Measurements from ENCODE around the gene PLEKHH1.

Gene PLEKHH1

DNA sequence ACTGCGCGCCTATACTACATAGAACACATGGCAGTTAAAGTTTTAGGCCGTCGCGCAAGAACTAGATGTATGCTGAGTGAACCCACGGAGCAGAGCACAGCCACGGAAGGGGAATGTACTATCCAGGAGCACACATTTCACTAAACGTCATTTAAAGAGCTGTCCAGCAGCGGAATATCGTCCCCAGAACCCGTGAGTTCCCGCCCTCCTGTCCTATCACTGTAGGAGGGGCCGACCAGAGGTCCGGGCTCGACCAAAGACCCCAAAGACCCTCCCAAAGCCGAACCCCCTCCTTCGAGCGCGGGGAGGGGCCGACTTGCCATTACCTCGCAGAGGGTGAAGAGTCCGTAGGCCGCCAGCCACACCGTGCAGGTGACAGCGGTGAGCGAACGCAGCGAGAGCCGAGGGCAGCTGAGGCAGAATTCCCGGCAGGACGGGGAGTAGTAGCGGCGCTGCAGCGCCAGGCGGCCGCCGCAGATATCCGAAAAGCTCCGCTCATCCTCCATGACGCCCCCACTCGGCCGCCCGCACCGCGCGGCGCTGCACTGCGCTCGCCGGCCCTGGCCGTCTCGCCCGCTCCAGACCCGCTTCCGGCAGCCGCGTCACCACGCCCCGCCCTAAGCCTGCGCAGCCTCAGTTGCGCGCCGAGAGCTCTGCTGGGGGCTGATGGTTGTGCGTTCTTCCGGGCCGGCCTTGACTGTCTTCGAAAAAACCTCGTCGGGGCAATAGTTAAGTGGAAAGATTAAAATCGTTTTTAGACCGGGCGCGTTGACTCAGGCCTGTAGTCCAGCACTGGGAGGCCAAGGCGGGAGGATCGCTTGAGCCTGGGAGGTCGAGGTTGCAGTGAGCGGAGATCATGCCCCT is 66.8 kb downstream of the PLEKHH1 start, which contains the start of gene PIGH (continued):
- no peak for TF ChIP-seq ZNF214 (tag by site-specific recombination; IDR thresholded peaks at IDR 0.05; ENCODE audit: borderline replicate concordance)
- TF ChIP-seq ZNF830 (tag by site-specific recombination; IDR thresholded peaks at IDR 0.05; ENCODE audit: low read depth), result no peak
- TF ChIP-seq, protein P1, sequence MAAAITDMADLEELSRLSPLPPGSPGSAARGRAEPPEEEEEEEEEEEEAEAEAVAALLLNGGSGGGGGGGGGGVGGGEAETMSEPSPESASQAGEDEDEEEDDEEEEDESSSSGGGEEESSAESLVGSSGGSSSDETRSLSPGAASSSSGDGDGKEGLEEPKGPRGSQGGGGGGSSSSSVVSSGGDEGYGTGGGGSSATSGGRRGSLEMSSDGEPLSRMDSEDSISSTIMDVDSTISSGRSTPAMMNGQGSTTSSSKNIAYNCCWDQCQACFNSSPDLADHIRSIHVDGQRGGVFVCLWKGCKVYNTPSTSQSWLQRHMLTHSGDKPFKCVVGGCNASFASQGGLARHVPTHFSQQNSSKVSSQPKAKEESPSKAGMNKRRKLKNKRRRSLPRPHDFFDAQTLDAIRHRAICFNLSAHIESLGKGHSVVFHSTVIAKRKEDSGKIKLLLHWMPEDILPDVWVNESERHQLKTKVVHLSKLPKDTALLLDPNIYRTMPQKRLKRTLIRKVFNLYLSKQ (tag by site-specific recombination; IDR thresholded peaks at IDR 0.05; ENCODE audit: borderline replicate concordance), result no peak
- TF ChIP-seq, protein P2, sequence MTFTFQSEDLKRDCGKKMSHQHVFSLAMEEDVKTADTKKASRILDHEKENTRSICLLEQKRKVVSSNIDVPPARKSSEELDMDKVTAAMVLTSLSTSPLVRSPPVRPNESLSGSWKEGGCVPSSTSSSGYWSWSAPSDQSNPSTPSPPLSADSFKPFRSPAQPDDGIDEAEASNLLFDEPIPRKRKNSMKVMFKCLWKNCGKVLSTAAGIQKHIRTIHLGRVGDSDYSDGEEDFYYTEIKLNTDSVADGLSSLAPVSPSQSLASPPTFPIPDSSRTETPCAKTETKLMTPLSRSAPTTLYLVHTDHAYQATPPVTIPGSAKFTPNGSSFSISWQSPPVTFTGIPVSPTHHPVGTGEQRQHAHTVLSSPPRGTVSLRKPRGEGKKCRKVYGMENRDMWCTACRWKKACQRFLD (tag by site-specific recombination; IDR thresholded peaks at IDR 0.05), result no peak
- TF ChIP-seq ZNF701 (tag by site-specific recombination; IDR thresholded peaks at IDR 0.05), result no peak
- TF ChIP-seq ZNF404 (tag by site-specific recombination; IDR thresholded peaks at IDR 0.05), result no peak
- no peak for TF ChIP-seq ZNF544 (tag by site-specific recombination; IDR thresholded peaks at IDR 0.05)
- TF ChIP-seq, protein P3, sequence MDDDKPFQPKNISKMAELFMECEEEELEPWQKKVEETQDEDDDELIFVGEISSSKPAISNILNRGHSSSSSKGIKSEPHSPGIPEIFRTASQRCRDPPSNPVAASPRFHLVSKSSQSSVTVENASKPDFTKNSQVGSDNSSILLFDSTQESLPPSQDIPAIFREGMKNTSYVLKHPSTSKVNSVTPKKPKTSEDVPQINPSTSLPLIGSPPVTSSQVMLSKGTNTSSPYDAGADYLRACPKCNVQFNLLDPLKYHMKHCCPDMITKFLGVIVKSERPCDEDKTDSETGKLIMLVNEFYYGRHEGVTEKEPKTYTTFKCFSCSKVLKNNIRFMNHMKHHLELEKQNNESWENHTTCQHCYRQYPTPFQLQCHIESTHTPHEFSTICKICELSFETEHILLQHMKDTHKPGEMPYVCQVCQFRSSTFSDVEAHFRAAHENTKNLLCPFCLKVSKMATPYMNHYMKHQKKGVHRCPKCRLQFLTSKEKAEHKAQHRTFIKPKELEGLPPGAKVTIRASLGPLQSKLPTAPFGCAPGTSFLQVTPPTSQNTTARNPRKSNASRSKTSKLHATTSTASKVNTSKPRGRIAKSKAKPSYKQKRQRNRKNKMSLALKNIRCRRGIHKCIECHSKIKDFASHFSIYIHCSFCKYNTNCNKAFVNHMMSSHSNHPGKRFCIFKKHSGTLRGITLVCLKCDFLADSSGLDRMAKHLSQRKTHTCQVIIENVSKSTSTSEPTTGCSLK (tag by site-specific recombination; IDR thresholded peaks at IDR 0.05), result no peak
- TF ChIP-seq ZNF549 (tag by site-specific recombination; IDR thresholded peaks at IDR 0.05), result no peak
- no peak for TF ChIP-seq KLF9 (tag by site-specific recombination; IDR thresholded peaks at IDR 0.05; ENCODE audit: low read depth)
- TF ChIP-seq, protein P4, sequence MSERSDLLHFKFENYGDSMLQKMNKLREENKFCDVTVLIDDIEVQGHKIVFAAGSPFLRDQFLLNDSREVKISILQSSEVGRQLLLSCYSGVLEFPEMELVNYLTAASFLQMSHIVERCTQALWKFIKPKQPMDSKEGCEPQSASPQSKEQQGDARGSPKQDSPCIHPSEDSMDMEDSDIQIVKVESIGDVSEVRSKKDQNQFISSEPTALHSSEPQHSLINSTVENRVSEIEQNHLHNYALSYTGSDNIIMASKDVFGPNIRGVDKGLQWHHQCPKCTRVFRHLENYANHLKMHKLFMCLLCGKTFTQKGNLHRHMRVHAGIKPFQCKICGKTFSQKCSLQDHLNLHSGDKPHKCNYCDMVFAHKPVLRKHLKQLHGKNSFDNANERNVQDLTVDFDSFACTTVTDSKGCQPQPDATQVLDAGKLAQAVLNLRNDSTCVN (tag by site-specific recombination; optimal IDR thresholded peaks at IDR 0.05), result peak; percentile 71
- no peak for TF ChIP-seq ZNF792 (tag by site-specific recombination; IDR thresholded peaks at IDR 0.05)
- no peak for TF ChIP-seq ZNF473 (tag by site-specific recombination; IDR thresholded peaks at IDR 0.05)
- peak; percentile 84 for TF ChIP-seq ZNF341 (tag by site-specific recombination; IDR thresholded peaks at IDR 0.05; ENCODE audit: low read depth)
- TF ChIP-seq ZNF501 (tag by site-specific recombination; IDR thresholded peaks at IDR 0.05), result no peak
- TF ChIP-seq KLF7 (tag by site-specific recombination; IDR thresholded peaks at IDR 0.05; ENCODE audit: borderline replicate concordance), result no peak
- TF ChIP-seq ZBTB21 (tag by site-specific recombination; IDR thresholded peaks at IDR 0.05), result no peak
- TF ChIP-seq, protein P5, sequence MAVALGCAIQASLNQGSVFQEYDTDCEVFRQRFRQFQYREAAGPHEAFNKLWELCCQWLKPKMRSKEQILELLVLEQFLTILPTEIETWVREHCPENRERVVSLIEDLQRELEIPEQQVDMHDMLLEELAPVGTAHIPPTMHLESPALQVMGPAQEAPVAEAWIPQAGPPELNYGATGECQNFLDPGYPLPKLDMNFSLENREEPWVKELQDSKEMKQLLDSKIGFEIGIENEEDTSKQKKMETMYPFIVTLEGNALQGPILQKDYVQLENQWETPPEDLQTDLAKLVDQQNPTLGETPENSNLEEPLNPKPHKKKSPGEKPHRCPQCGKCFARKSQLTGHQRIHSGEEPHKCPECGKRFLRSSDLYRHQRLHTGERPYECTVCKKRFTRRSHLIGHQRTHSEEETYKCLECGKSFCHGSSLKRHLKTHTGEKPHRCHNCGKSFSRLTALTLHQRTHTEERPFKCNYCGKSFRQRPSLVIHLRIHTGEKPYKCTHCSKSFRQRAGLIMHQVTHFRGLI (tag by site-specific recombination; IDR thresholded peaks at IDR 0.05), result 0 out of 2 replicates have a peak, but pooled peaks have one; percentile 43
- TF ChIP-seq ZNF335 (tag by site-specific recombination; conservative IDR thresholded peaks at IDR 0.05), result peak; percentile 77
- no peak for TF ChIP-seq SCRT2 (tag by site-specific recombination; IDR thresholded peaks at IDR 0.05)
- TF ChIP-seq, protein P6, sequence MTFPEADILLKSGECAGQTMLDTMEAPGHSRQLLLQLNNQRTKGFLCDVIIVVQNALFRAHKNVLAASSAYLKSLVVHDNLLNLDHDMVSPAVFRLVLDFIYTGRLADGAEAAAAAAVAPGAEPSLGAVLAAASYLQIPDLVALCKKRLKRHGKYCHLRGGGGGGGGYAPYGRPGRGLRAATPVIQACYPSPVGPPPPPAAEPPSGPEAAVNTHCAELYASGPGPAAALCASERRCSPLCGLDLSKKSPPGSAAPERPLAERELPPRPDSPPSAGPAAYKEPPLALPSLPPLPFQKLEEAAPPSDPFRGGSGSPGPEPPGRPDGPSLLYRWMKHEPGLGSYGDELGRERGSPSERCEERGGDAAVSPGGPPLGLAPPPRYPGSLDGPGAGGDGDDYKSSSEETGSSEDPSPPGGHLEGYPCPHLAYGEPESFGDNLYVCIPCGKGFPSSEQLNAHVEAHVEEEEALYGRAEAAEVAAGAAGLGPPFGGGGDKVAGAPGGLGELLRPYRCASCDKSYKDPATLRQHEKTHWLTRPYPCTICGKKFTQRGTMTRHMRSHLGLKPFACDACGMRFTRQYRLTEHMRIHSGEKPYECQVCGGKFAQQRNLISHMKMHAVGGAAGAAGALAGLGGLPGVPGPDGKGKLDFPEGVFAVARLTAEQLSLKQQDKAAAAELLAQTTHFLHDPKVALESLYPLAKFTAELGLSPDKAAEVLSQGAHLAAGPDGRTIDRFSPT (tag by site-specific recombination; IDR thresholded peaks at IDR 0.05), result no peak
- TF ChIP-seq, protein P7, sequence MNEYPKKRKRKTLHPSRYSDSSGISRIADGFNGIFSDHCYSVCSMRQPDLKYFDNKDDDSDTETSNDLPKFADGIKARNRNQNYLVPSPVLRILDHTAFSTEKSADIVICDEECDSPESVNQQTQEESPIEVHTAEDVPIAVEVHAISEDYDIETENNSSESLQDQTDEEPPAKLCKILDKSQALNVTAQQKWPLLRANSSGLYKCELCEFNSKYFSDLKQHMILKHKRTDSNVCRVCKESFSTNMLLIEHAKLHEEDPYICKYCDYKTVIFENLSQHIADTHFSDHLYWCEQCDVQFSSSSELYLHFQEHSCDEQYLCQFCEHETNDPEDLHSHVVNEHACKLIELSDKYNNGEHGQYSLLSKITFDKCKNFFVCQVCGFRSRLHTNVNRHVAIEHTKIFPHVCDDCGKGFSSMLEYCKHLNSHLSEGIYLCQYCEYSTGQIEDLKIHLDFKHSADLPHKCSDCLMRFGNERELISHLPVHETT (tag by site-specific recombination; IDR thresholded peaks at IDR 0.05), result no peak
- no peak for TF ChIP-seq ZNF529 (tag by site-specific recombination; IDR thresholded peaks at IDR 0.05; ENCODE audit: insufficient replicate concordance)
